ENCODE data around the gene VPS35L.

Gene VPS35L

GRCh38 chr16:19743816-19744159, 188.3 kb downstream of the VPS35L start:
- Histone ChIP-seq H3K27ac (ENCODE audit: insufficient read depth, low read depth, low read length, poor library complexity, severe bottlenecking) (no peak overlapping the region), H3K9me3 (ENCODE audit: control insufficient read depth, low read length) (no peaks in the 10 kb centered on the region), H3K27me3 (ENCODE audit: control insufficient read depth, insufficient read depth, low read length, poor library complexity, severe bottlenecking) (peaks cover under 1% of the 10 kb centered on the region), H3K36me3 (ENCODE audit: control insufficient read depth, insufficient read depth, low read length) (no peaks in the 10 kb centered on the region), H3K4me3 (ENCODE audit: insufficient read depth, low read depth, low read length) (no peak overlapping the region), H3K4me1 (ENCODE audit: control insufficient read depth, insufficient read depth, low read length) (peaks cover 41% of the 10 kb centered on the region)

- Histone ChIP-seq H3K36me3 (ENCODE audit: control insufficient read depth, insufficient read depth, low read length) (no peaks in the 10 kb centered on the region), H3K4me1 (ENCODE audit: control insufficient read depth, insufficient read depth, low read length) (peaks cover 41% of the 10 kb centered on the region), H3K4me3 (ENCODE audit: insufficient read depth, low read depth, low read length) (no peak overlapping the region), H3K9me3 (ENCODE audit: control insufficient read depth, low read length) (no peaks in the 10 kb centered on the region), H3K27ac (ENCODE audit: insufficient read depth, low read depth, low read length, poor library complexity, severe bottlenecking) (no peak overlapping the region), H3K27me3 (ENCODE audit: control insufficient read depth, insufficient read depth, low read length, poor library complexity, severe bottlenecking) (peaks cover 4% of the 10 kb centered on the region)
- 90 to 93% methylated on average over 3 of the region's 3 CpGs for WGBS, 2 experiments
These were observed 189.2 kb downstream of the VPS35L start for GRCh38 chr16:19744670-19745069.

GRCh38 chr16:19745286-19746010, 189.9 kb downstream of the VPS35L start:
- H3K4me1 ChIP-seq (ENCODE audit: control insufficient read depth, insufficient read depth, low read length), result peaks cover 41% of the 10 kb centered on the region
- H3K4me3 ChIP-seq (ENCODE audit: insufficient read depth, low read depth, low read length), result no peak overlapping the region
- H3K27me3 ChIP-seq (ENCODE audit: control insufficient read depth, insufficient read depth, low read length, poor library complexity, severe bottlenecking), result peaks cover 4% of the 10 kb centered on the region
- WGBS, 2 experiments, result 69 to 71% methylated on average over 9 of the region's 9 CpGs
- no peaks in the 10 kb centered on the region for H3K36me3 ChIP-seq (ENCODE audit: control insufficient read depth, insufficient read depth, low read length)
- H3K9me3 ChIP-seq (ENCODE audit: control insufficient read depth, low read length), result no peaks in the 10 kb centered on the region
- no peak overlapping the region for H3K27ac ChIP-seq (ENCODE audit: insufficient read depth, low read depth, low read length, poor library complexity, severe bottlenecking)

GRCh38 chr16:19746561-19746960, 191.1 kb downstream of the VPS35L start:
- H3K27me3 ChIP-seq (ENCODE audit: control insufficient read depth, insufficient read depth, low read length, poor library complexity, severe bottlenecking), result peaks cover 4% of the 10 kb centered on the region
- no peak overlapping the region for H3K4me3 ChIP-seq (ENCODE audit: insufficient read depth, low read depth, low read length)
- peak overlapping the region; percentile 65 for H3K27ac ChIP-seq (ENCODE audit: insufficient read depth, low read depth, low read length, poor library complexity, severe bottlenecking)
- no peaks in the 10 kb centered on the region for H3K36me3 ChIP-seq (ENCODE audit: control insufficient read depth, insufficient read depth, low read length)
- H3K4me1 ChIP-seq (ENCODE audit: control insufficient read depth, insufficient read depth, low read length), result peaks cover 41% of the 10 kb centered on the region
- WGBS, 2 experiments, result 28 to 30% methylated on average over 4 of the region's 4 CpGs
- no peaks in the 10 kb centered on the region for H3K9me3 ChIP-seq (ENCODE audit: control insufficient read depth, low read length)

- H3K36me3 ChIP-seq (ENCODE audit: control insufficient read depth, insufficient read depth, low read length), result no peaks in the 10 kb centered on the region
- 95 to 100% methylated on average over 2 of the region's 2 CpGs for WGBS, 2 experiments
These were observed 193.1 kb downstream of the VPS35L start for GRCh38 chr16:19748389-19749168.

GRCh38 chr16:19749571-19750080, 194.1 kb downstream of the VPS35L start:
- Histone ChIP-seq H3K9me3 (ENCODE audit: control insufficient read depth, low read length) (no peaks in the 10 kb centered on the region), H3K27ac (ENCODE audit: insufficient read depth, low read depth, low read length, poor library complexity, severe bottlenecking) (no peak overlapping the region), H3K27me3 (ENCODE audit: control insufficient read depth, insufficient read depth, low read length, poor library complexity, severe bottlenecking) (peaks cover 4% of the 10 kb centered on the region), H3K4me3 (ENCODE audit: insufficient read depth, low read depth, low read length) (no peak overlapping the region), H3K4me1 (ENCODE audit: control insufficient read depth, insufficient read depth, low read length) (peaks cover 29% of the 10 kb centered on the region), H3K36me3 (ENCODE audit: control insufficient read depth, insufficient read depth, low read length) (no peaks in the 10 kb centered on the region)
- WGBS, 2 experiments, result 95% methylated on average over 4 of the region's 4 CpGs

More at GRCh38 chr16:19748389-19749168, 193.1 kb downstream of the VPS35L start:
- H3K4me3 ChIP-seq (ENCODE audit: insufficient read depth, low read depth, low read length), result no peak overlapping the region
- peaks cover 33% of the 10 kb centered on the region for H3K4me1 ChIP-seq (ENCODE audit: control insufficient read depth, insufficient read depth, low read length)
- H3K27me3 ChIP-seq (ENCODE audit: control insufficient read depth, insufficient read depth, low read length, poor library complexity, severe bottlenecking), result peaks cover 4% of the 10 kb centered on the region
- H3K27ac ChIP-seq (ENCODE audit: insufficient read depth, low read depth, low read length, poor library complexity, severe bottlenecking), result no peak overlapping the region
- H3K9me3 ChIP-seq (ENCODE audit: control insufficient read depth, low read length), result no peaks in the 10 kb centered on the region
